Measurements from ENCODE around the gene NDUFA13.

The NDUFA13 gene

GRCh38 chr19:19553670-19554069 lies 37.6 kb downstream of the NDUFA13 start:
- H3K9me3 Mint-ChIP-seq = no peaks in the 10 kb centered on the region

GRCh38 chr19:19554074-19555023 lies 38.3 kb downstream of the NDUFA13 start:
- Mint-ChIP-seq H3K27me3 (no peaks in the 10 kb centered on the region), H3K9me3 (no peaks in the 10 kb centered on the region), H3K36me3 (ENCODE audit: low read depth) (no peaks in the 10 kb centered on the region), H3K27ac (no peak overlapping the region), H3K4me1 (ENCODE audit: low read depth) (no peaks in the 10 kb centered on the region), H3K4me3 (no peak overlapping the region)

More at GRCh38 chr19:19553670-19554069, 37.6 kb downstream of the NDUFA13 start:
- no peak overlapping the region for H3K4me3 Mint-ChIP-seq
- H3K27ac Mint-ChIP-seq = no peak overlapping the region
- H3K4me1 Mint-ChIP-seq (ENCODE audit: low read depth) = no peaks in the 10 kb centered on the region
- H3K36me3 Mint-ChIP-seq (ENCODE audit: low read depth) = no peaks in the 10 kb centered on the region
- H3K27me3 Mint-ChIP-seq = peaks cover 4% of the 10 kb centered on the region

- H3K27ac Mint-ChIP-seq = no peak overlapping the region
- no peaks in the 10 kb centered on the region for H3K4me1 Mint-ChIP-seq (ENCODE audit: low read depth)
- H3K9me3 Mint-ChIP-seq = no peaks in the 10 kb centered on the region
- peaks cover 5% of the 10 kb centered on the region for H3K36me3 Mint-ChIP-seq (ENCODE audit: low read depth)
- H3K27me3 Mint-ChIP-seq = no peaks in the 10 kb centered on the region
- H3K4me3 Mint-ChIP-seq = no peak overlapping the region
Observed at GRCh38 chr19:19558055-19558454, 42.0 kb downstream of the NDUFA13 start.

GRCh38 chr19:19558636-19559035 lies 42.6 kb downstream of the NDUFA13 start:
- Mint-ChIP-seq H3K27me3 (no peaks in the 10 kb centered on the region), H3K27ac (no peak overlapping the region), H3K4me3 (no peak overlapping the region), H3K4me1 (ENCODE audit: low read depth) (no peaks in the 10 kb centered on the region), H3K36me3 (ENCODE audit: low read depth) (peaks cover 5% of the 10 kb centered on the region), H3K9me3 (no peaks in the 10 kb centered on the region)

GRCh38 chr19:19559931-19560330 lies 43.9 kb downstream of the NDUFA13 start:
- no peaks in the 10 kb centered on the region for H3K4me1 Mint-ChIP-seq (ENCODE audit: low read depth)
- H3K4me3 Mint-ChIP-seq = no peak overlapping the region
- peaks cover 13% of the 10 kb centered on the region for H3K36me3 Mint-ChIP-seq (ENCODE audit: low read depth)
- H3K9me3 Mint-ChIP-seq = no peaks in the 10 kb centered on the region
- no peaks in the 10 kb centered on the region for H3K27me3 Mint-ChIP-seq
- no peak overlapping the region for H3K27ac Mint-ChIP-seq

- Mint-ChIP-seq H3K36me3 (ENCODE audit: low read depth) (peaks cover 17% of the 10 kb centered on the region), H3K4me1 (ENCODE audit: low read depth) (no peaks in the 10 kb centered on the region), H3K27ac (no peak overlapping the region), H3K9me3 (no peaks in the 10 kb centered on the region), H3K4me3 (no peak overlapping the region), H3K27me3 (no peaks in the 10 kb centered on the region)
Observed at GRCh38 chr19:19561946-19562664, 46.1 kb downstream of the NDUFA13 start.

- Mint-ChIP-seq H3K27me3 (no peaks in the 10 kb centered on the region), H3K4me1 (ENCODE audit: low read depth) (no peaks in the 10 kb centered on the region), H3K4me3 (no peak overlapping the region), H3K9me3 (no peaks in the 10 kb centered on the region), H3K36me3 (ENCODE audit: low read depth) (peaks cover 17% of the 10 kb centered on the region), H3K27ac (no peak overlapping the region)
Observed at GRCh38 chr19:19562665-19563347, 46.8 kb downstream of the NDUFA13 start.

GRCh38 chr19:19563348-19563848 lies 47.4 kb downstream of the NDUFA13 start:
- H3K4me3 Mint-ChIP-seq = no peak overlapping the region

GRCh38 chr19:19566306-19566705 lies 50.3 kb downstream of the NDUFA13 start:
- no peaks in the 10 kb centered on the region for H3K27me3 Mint-ChIP-seq
- H3K36me3 Mint-ChIP-seq (ENCODE audit: low read depth) = peaks cover 22% of the 10 kb centered on the region
- no peak overlapping the region for H3K27ac Mint-ChIP-seq
- peaks cover 6% of the 10 kb centered on the region for H3K4me1 Mint-ChIP-seq (ENCODE audit: low read depth)
- no peaks in the 10 kb centered on the region for H3K9me3 Mint-ChIP-seq
- H3K4me3 Mint-ChIP-seq = no peak overlapping the region

More at GRCh38 chr19:19563348-19563848, 47.4 kb downstream of the NDUFA13 start:
- no peaks in the 10 kb centered on the region for H3K4me1 Mint-ChIP-seq (ENCODE audit: low read depth)
- H3K27ac Mint-ChIP-seq = no peak overlapping the region
- no peaks in the 10 kb centered on the region for H3K9me3 Mint-ChIP-seq
- peaks cover 17% of the 10 kb centered on the region for H3K36me3 Mint-ChIP-seq (ENCODE audit: low read depth)
- H3K27me3 Mint-ChIP-seq = no peaks in the 10 kb centered on the region

- no peak overlapping the region for H3K27ac Mint-ChIP-seq
- H3K36me3 Mint-ChIP-seq (ENCODE audit: low read depth) = peaks cover 17% of the 10 kb centered on the region
- no peak overlapping the region for H3K4me3 Mint-ChIP-seq
- peaks cover 6% of the 10 kb centered on the region for H3K4me1 Mint-ChIP-seq (ENCODE audit: low read depth)
- no peaks in the 10 kb centered on the region for H3K27me3 Mint-ChIP-seq
- H3K9me3 Mint-ChIP-seq = no peaks in the 10 kb centered on the region
Observed at GRCh38 chr19:19567391-19567790, 51.4 kb downstream of the NDUFA13 start.

GRCh38 chr19:19568802-19569756 lies 53.1 kb downstream of the NDUFA13 start:
- Mint-ChIP-seq H3K27me3 (no peaks in the 10 kb centered on the region), H3K4me3 (no peak overlapping the region), H3K9me3 (no peaks in the 10 kb centered on the region), H3K36me3 (ENCODE audit: low read depth) (peaks cover 17% of the 10 kb centered on the region), H3K4me1 (ENCODE audit: low read depth) (peaks cover 6% of the 10 kb centered on the region), H3K27ac (no peak overlapping the region)

- Mint-ChIP-seq H3K36me3 (ENCODE audit: low read depth) (peaks cover 5% of the 10 kb centered on the region), H3K4me3 (no peak overlapping the region), H3K27me3 (no peaks in the 10 kb centered on the region), H3K9me3 (no peaks in the 10 kb centered on the region), H3K4me1 (ENCODE audit: low read depth) (peaks cover 6% of the 10 kb centered on the region), H3K27ac (no peak overlapping the region)
Observed at GRCh38 chr19:19570571-19570970, 54.5 kb downstream of the NDUFA13 start.

GRCh38 chr19:19571071-19571786 lies 55.2 kb downstream of the NDUFA13 start:
- Mint-ChIP-seq H3K9me3 (no peaks in the 10 kb centered on the region), H3K27me3 (no peaks in the 10 kb centered on the region), H3K27ac (no peak overlapping the region), H3K36me3 (ENCODE audit: low read depth) (peaks cover 5% of the 10 kb centered on the region), H3K4me3 (no peak overlapping the region), H3K4me1 (ENCODE audit: low read depth) (peaks cover 6% of the 10 kb centered on the region)
